HG02943 (cell line): Measurements from ENCODE around the gene TXNL4B.
"Not testable (repeated sequence)": the region's sequence is repeated elsewhere in the genome, so short reads cannot be mapped to it uniquely, and the experiment has no call there.

Source experiments
- ATAC-seq: cut with Tn5 transposase; IDR thresholded peaks from one replicate; pipeline ENCODE4 v1.9.1; 2021; ENCODE audit warnings: mild to moderate bottlenecking, low read depth, moderate library complexity; ENCODE audit not compliant: unreplicated experiment

TXNL4B gene

DNA sequence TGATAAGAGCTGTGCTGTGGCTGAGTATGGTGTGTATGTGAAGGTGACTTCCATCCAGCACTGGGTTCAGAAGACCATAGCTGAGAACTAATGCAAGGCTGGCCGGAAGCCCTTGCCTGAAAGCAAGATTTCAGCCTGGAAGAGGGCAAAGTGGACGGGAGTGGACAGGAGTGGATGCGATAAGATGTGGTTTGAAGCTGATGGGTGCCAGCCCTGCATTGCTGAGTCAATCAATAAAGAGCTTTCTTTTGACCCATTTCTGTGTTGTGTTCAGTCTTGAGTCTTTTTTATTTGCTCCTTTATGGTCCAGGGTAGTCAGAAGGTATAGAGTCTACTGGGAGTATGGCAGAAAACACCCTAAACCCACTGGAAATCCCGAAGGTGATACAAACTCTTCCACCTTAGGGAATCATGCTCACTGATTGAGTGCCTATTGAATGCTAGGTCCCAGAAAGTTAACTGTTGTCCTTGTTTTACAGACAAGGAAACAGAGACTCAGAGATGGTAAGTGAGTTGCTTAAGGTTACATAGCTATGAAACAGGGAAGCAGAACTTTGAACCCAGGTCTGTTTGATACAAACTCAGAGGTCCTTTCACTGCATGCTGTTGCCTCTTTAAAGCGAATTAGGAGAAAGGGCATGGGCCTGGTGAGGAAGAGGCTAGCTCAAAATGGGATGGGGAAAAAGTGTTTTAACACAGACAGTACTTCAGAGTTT lies 16.3 kb downstream of the TXNL4B start:
- ATAC-seq = not testable (repeated sequence)

DNA sequence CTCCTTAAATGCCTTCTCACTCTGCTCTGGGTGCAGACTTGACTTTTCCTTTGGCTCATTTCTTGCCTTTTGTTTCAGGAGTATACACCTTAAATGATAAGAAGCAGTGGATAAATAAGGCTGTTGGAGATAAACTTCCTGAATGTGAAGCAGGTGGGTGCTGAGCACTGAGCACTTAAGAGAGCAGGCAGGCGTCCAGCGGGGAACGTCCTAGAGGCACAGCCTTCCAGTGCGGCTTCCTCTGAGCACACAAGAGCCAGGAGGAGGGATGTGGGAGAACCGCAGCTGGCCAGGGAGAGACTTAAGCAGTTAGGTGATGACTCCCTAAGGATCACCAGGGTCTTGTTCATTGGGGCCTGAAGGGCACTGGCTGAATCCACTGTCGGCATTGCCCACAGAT lies 18.4 kb downstream of the TXNL4B start:
- not testable (repeated sequence) for ATAC-seq

DNA sequence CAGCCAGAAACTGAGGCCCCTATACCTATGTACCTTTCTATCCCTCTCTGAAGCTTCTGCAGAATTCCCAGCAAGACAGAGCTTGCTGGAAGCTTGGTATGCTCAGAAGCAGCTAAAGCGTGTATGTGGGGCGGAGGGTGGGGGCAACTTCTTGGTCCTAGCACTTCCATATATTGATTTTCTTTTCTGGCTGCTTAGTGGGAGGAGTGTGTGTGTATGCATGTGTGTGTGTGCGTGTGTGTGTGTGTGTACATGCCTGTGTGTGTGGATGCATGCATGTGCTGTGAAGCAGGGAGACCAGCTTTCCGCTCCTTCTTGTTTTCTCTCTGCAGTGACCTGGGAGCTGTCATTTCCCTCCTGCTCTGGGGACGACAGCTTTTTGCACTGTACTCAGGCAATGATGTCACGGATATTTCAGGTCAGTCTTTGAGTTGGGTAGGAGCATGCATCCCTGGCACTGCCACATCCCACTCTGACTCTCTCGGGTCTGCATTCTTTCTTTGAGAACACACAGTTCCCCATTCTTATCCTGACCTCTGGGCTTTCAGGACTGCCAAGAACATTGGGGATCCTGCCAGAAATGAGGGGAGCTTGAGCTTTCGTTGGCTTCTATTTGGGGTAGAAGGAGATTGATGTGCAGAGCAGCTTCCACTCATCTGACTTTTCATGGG lies 19.7 kb downstream of the TXNL4B start:
- ATAC-seq = no peak

DNA sequence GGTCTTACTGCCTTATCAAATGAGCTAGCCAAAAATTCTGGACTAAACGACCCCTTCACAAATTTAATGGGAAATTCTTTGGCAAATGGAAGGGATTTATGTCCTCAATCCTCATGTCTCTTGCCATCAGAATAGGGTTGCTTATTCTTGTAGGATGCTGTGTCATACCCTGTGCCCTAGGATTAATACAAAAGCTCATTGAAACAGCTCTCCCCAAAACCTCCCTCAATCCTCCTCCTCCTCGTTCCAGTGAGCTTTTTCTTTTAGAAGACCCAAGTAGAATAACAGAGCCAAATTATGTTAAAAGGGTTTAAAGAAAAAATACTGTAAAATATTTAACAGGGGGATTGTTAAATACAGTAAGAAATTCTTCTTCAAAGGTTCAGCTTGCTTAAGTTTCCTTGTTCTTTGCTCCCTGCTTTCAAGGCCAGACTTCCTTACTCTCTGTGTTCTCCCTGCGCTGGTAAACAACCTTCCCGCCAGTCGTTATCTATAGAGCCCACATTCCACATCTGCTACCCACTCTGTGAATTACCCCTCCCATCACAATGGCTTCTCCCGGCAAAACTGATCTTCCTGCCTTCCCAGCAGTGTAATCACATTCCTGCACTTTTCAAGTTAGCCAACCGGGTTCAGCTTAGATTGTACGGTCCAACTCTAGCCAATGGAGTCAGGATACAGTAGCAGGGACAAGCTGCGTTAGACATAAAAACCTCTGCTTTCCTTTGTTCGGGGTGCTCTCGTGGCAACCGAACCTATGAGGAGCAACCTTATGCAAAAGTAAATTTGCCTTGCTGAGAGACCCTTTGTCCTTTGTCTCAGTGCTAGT lies 20.7 kb downstream of the TXNL4B start:
- no peak for ATAC-seq

DNA sequence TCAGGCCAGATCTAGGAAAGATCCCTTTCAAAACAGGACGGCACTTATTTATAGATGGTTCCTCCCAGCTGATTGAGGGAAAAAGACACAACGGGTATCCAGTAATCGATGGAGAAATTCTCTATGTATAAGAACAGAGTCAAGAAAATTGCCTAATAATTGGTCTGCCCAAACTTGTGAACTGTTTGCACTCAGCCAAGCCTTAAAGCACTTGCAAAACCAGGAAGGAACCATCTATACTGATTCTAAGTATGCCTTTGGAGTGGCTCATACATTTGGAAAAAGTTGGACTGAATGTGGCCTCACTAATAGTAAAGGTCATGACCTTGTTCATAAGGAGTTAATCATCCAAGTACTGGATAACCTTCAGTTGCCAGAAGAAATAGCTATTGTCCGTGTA lies 24.5 kb downstream of the TXNL4B start:
- ATAC-seq = no peak

DNA sequence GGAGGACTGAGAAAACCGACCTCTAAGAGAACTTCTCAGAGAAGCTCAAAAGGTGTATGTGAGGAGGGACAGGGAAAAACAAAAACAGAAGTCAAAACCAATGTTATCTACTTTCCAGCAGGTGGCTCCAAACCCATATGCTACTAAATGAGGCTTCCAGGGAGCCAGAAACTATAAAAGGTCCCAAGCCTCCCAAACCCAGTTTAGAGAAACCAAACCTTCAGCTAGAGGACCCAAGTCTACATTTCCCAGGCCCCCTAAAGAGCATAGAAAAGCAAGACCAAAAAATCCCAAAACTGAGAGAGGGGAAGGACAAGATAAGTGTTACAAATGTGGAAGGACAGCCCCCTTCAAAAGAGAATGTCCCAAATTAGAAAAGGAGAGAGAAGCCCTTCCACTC lies 26.7 kb downstream of the TXNL4B start:
- ATAC-seq = no peak

DNA sequence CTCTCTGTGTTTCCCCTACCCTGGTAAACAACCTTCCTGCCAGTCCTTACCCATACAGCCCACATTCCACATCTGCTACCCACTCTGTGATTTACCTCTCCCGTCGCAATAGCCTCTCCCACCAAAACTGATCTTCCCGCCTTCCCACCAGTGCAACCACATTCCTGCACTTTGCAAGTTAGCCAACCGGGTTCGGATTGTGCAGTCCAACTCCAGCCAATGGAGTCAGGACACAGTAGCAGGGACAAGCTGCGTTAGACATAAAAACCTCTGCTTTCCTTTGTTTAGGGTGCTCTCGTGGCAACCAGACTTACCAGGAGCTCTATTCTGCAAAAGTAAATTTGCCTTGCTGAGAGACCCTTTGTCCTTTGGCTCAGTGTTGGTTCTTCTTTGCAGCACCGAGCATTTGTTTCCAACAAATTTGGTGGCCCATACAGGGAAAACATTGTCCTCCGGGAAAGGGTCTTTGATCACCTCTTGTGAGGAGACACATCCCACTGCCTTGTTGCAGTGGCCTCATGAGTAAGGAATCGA lies 29.0 kb downstream of the TXNL4B start:
- ATAC-seq = no peak

DNA sequence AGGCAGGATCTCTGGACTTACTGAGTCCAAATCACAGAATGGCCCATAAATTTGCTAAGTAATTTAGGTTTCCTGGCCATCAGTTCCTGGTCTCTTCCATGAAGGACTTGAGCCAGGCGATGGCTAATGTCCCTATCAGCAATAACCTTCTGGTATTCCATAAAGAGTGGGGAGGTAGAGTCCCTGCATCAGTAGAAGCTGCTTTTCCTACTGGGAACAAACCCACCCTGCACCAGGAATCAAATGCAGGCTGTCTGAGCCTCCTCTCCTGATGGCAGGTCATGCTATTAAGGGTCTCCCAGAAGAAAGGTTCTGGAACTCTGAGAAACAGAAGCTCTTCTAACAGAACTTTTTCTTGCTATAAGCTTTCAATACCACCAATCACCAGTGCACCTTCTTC lies 31.9 kb downstream of the TXNL4B start:
- ATAC-seq = no peak

DNA sequence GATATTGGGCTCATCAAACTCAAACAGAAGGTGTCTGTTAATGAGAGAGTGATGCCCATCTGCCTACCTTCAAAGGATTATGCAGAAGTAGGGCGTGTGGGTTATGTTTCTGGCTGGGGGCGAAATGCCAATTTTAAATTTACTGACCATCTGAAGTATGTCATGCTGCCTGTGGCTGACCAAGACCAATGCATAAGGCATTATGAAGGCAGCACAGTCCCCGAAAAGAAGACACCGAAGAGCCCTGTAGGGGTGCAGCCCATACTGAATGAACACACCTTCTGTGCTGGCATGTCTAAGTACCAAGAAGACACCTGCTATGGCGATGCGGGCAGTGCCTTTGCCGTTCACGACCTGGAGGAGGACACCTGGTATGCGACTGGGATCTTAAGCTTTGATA lies 33.0 kb downstream of the TXNL4B start:
- no peak for ATAC-seq

DNA sequence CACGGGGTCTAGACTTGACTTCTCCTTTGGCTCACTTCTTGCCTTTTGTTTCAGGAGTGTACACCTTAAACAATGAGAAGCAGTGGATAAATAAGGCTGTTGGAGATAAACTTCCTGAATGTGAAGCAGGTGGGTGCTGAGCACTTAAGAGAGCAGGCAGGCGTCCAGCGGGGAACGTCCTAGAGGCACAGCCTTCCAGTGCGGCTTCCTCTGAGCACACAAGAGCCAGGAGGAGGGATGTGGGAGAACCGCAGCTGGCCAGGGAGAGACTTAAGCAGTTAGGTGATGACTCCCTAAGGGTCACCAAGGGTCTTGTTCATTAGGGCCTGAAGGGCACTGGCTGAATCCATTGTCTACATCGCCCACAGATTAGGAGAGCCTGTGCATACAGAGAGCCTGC lies 34.4 kb downstream of the TXNL4B start:
- ATAC-seq = not testable (repeated sequence)

DNA sequence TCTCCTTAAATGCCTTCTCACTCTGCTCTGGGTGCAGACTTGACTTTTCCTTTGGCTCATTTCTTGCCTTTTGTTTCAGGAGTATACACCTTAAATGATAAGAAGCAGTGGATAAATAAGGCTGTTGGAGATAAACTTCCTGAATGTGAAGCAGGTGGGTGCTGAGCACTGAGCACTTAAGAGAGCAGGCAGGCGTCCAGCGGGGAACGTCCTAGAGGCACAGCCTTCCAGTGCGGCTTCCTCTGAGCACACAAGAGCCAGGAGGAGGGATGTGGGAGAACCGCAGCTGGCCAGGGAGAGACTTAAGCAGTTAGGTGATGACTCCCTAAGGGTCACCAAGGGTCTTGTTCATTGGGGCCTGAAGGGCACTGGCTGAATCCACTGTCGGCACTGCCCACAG lies 36.1 kb downstream of the TXNL4B start:
- not testable (repeated sequence) for ATAC-seq

DNA sequence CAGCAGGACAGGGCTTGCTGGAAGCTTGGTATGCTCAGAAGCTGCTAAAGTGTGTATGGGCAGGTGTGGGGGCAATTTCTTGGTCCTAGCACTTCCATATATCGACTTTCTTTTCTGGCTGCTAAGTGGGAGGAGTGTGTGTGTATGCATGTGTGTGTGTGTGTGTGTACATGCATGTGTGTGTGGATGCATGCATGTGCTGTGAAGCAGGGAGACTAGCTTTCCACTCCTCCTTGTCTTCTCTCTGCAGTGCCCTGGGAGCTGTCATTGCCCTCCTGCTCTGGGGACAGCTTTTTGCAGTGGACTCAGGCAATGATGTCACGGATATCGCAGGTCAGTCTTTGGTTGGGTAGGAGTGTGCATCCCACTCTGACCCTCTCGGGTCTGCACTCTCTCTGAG lies 37.5 kb downstream of the TXNL4B start:
- no peak for ATAC-seq

DNA sequence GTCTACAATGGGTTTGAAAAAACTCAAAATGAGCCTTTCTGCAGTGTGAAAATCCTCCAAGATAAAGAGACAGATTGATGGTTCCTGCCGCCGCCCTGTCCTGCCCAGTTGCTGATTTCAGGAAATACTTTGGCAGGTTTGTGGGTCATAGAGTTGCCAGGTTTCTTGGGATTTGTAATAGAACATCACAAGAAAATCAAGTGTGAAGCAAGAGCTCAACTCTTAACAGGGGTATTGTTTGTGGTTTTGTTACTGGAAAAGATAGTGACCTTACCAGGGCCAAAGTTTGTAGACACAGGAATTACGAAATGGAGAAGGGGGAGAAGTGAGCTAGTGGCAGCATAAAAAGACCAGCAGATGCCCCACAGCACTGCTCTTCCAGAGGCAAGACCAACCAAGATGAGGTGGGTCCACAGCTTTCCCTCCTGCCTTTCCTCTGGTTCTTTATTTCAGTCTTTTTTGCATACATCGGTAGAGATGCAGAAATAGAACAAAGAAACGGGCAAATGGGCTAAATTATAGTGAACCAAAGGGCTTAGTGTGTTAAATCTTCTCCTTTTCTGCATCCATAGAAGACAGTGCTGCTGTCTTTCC lies 39.1 kb downstream of the TXNL4B start, which contains the start of gene HP:
Gene HP, plus strand, starts transcription at position 252 of the 594 bp plus-strand sequence. Its CDS starts 148 bp downstream, at position 400.
- not testable (repeated sequence) for ATAC-seq

DNA sequence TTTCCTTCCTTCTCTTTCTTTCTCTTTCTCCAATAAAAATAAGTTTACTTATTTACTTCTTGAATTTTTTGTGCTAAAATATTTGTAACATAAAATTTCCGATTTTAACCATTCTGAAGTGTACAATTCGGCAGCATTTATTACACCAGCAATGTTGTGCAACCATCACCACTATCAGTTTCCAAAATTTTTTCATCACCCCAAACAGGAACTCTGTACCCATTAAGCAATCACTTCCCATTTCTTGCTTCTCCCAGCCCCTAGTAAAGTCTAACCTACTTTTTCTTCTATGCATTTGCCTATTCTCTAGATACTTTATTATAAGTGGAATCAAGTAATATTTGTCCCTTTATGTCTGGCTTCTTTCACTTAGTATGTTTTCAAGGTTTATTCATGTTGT lies 41.6 kb downstream of the TXNL4B start:
- ATAC-seq = no peak

DNA sequence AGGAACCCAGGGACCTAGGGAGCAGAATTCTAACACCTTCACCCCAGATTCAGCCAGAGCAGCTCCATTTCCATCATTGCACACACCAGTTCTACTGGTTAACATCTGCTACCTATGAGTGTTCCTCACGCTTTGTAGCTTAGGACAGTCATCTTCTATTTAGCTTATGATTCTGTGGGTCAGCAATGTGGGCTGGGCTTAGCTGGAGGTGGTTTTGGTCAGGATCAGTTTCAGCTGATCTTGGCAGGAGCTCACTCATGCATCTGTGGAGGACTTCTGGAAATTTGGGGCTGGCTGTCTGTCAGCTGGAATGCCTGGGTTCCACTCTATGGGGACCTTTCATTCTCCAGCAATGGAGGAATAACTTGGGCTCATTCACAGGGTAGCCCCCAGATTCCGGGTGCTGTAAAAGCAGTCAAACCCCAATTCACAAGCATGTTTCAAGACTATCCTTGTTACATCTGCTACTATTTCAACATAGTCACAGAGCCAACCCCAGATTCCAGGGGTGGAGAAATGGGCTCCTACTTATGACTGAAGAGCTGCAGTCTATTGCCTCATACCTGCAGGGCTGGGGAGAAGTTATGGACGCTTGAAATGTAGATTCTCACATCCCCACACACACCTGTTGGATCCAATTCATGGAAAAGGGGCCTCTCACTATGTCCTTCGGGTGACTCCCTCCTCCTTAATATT lies 42.5 kb downstream of the TXNL4B start:
- ATAC-seq = no peak

DNA sequence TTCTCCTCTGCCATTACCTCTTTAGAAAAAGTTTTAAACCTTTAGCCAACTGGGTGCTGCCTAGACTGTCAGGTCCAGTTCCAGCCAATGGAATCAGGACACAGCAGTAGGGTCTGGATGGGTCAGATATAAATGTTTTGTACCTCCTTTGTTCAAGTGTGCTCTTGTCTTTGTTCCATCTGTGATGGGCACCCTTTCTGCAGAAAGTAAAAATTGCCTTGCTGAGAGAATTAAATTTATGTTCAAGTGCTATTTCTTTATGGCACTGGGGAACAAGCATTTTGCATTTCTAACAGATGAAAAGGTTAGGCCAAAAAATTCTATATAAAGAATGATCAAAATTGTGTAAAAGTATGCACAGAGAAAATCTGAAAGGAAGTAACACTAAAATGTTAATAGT lies 44.3 kb downstream of the TXNL4B start:
- ATAC-seq = no peak

DNA sequence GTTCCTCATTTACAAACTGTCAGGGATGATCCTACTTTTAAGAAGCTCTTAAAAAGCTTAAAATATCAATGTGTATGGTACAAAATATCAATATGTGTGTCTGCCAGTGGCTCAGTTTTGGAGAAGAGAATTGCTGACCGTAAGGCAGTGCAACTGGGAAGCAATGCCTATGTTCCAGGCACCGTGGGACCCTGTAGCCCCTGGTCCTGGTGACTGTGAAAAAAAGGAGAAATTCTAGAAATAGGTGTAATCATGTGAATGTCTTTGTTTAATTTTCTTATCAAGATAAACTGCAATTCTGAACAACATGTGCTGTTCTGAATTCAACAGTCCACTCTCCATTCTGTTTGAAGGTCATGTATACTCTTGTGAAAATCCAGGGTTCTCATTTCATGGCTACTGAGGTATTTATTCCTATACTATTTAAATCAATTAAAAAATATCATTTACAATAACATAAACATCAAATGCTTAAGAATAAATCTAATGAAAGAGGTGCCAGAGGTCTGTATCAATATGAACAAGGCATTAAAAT lies 48.5 kb downstream of the TXNL4B start:
- no peak for ATAC-seq

DNA sequence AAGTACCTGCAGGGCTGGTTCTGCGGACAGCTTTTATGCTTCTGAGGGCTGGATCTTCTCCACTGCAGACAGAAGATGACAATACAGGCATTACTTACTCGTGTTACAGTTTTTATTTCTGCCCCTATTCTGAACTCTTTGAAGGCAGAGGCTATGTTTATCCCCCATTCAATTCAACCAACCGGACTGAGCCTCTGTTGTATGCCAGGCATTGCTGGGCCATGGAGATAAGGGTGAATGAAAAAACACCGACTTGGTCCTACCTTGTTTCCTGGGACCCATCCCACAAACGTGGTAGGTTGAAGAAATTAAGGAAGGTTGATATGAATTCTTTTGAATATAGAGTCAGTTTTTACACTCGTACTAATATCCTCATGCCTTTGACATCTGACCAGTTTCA lies 49.1 kb downstream of the TXNL4B start:
- ATAC-seq = no peak

DNA sequence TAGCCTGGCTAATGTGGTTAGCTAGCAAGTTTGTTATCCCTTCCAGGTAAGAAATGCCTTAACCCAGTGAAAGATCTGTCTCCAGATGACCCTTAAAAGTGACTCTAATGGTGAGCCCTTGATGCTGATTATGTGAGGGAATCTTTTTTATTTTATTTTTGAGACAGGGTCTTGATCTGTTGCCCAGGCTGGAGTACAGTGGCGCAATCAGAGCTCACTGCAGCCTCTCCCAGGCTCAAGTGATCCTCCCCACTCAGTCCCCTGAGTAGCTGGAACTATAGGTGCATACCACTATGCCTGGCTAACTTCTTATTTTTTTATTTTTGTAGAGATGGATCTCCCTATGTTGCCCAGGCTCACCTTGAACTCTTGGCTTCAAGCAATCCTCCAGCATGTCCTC lies 49.9 kb downstream of the TXNL4B start:
- ATAC-seq = no peak

DNA sequence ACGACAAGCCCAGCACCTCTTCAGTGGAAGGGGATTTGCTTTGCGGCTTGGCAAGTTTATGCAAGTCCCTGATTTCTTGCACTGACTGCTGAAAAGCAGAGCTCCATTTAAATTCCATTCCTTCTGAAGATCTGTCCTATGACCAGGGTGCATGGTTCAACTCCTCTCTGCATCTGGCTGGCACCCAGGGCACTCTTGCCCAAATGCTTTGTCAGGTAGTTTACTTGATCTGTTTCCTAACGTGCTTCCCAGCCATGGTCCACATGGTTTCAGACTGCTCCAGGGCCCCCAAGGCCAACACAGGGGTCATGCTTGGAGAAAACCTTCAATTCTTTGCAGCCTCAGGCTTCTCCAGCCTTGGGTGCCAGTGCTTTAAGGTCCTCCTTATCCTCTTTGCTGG lies 50.4 kb downstream of the TXNL4B start:
- ATAC-seq = no peak
